Measurements from ENCODE around the gene CREG2.

The CREG2 gene

DNA sequence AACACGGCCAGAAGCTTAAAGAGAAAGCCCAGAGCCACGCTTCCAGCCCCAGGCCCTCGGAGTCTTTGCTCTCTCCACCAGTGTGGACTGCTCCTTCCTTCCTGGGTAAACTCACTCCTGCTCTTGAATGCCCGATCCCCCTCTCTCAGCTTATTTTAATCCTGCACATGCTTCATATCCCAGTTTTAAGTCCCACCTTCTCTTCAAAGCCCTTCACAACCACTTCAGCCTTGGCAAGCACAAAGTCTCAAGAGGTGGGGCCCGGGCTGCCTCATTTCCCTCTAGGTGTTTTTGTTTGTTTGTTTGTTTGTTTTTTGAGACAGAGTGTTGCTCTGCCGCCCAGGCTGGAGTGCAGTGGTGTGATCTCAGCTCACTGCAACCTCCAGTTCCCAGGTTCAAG, 21.6 kb upstream of the CREG2 start:
- DNase-seq: no peak

GRCh38 chr2:101405351-101405899, 18.1 kb upstream of the CREG2 start:
- no peak for DNase-seq

- no peak for DNase-seq
These were observed 16.4 kb upstream of the CREG2 start for GRCh38 chr2:101403745-101404144.

DNA sequence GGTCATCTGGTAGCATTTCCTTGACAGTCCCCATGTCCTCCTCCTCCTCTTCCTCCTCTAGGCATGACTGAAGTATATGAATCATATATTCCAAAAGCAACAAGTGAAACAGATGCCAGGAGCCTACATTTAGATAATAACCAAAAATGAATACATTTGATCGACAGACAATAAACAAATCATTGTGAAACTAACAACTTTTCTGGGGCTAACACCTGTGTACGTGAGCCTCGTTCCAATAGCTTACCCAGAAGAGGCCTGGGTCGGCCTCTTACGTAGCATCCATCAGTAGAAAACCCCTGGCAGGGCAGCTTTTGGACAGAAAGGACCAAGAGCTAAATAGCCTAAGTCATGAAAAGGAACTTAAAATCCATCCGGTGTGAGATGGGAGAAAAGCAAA, 15.3 kb upstream of the CREG2 start:
- DNase-seq: no peak

GRCh38 chr2:101401906-101402305, 14.6 kb upstream of the CREG2 start:
- DNase-seq: no peak

GRCh38 chr2:101401326-101401665, 14.0 kb upstream of the CREG2 start:
- DNase-seq: no peak

DNA sequence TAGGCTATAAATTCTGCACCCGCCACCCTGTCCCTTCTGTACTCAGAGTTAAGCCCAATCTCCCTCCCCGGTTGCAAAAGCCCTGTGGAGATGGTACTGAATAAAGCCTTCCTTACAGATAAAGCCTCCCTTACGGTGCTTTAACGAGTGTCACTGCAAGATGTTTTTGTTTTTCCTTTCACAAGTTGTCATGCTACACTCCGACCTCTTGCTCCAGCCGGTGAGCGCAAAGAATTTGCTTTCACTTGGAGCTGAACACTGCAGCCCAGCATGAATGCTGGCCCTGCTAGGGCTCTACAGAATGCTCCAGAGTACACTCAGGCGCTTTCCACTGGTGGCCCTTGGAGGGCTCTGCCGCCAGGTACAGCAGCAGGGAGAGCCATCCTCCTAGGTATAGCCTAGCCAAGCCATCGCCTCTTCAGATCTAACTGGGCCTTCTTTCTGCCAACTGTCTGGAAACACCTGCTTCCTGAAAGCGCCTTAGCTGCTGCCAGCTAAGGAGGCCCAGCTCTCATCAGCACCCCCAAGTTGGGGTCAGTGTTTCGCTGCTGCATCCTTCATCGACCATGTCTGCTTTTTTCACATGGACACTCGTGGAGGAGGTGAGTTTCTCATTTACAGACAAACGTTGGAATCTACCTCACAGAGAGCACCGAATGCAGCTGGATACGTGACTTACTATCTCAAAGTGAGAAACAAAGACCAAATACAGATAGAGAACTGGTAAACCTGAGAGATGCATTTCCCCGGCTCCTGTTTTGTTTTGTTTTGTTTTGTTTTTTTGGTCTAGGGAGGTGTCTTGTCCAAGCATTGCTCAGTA, 13.4 kb upstream of the CREG2 start:
- DNase-seq: no peak

- DNase-seq: no peak
These were observed 12.7 kb upstream of the CREG2 start for GRCh38 chr2:101400048-101400447.

DNA sequence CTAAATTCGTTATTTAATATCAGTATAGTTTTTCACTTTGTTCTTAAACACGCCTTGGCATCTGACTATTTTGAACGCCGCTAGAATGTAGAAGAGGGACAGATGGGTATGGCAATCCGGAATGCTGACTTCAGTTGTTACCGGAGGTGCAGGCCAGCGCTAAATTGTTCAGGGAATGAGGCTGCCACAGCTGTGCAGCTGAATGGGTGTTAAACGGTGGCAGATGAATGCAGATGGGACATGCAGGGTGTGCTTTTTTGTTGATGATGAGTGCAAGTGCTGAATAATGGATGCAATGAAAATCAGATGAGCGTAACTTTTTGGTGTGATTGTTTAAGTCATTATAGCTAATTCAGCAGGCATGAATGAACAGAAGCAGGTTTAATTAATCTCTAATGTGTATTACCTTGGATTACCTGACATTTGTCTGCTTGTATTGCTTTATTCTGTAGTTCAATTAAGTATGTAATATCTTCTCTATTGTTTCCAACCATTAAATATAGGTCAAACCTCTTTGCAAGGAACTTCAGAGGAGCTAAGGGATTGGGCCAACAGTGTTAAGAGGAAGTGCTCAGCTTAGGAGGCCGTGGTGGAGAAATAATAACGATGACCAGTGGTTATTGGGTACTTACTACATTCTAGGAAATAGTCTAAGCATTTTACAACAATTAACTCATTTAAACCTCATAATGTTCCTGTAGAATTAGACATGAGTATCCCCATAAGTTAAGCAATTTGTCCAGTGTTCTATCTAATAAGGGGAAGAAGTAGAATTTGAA, 11.9 kb upstream of the CREG2 start:
- DNase-seq: no peak

DNA sequence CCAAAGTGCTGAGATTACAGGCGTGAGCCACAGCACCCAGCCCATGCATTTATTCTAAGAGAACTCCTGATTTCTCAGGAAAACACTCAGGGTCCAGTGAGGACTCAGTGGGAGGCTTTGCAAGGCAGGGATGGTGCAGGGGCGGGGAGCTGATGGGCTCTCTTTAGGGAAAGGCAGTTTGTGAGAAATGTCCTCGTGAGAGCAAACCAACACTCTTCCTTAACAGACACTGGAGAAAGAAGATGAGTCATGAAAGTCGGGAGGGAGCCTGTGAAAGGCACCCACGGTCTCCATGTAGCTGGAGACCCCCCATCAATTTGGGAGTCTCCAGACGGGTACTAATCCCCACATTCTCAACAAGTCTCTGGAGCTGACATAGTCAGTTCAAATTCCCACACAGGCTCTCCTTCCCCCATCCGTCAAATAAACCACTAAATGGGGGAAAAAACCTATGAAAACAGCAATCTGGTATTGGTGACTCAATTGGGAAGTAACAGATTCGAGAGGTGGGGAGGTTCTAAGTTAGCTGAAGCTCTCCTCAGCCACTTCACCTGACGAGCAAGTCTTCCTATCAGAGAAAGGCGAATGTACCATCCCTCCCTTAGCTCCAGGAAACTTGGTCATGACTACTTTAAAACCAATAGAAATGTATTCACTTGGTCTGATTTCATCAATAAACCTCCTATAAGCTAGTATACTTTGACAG, 11.0 kb upstream of the CREG2 start:
- no peak for DNase-seq

GRCh38 chr2:101396316-101396717, 9.0 kb upstream of the CREG2 start:
- DNase-seq: no peak

DNA sequence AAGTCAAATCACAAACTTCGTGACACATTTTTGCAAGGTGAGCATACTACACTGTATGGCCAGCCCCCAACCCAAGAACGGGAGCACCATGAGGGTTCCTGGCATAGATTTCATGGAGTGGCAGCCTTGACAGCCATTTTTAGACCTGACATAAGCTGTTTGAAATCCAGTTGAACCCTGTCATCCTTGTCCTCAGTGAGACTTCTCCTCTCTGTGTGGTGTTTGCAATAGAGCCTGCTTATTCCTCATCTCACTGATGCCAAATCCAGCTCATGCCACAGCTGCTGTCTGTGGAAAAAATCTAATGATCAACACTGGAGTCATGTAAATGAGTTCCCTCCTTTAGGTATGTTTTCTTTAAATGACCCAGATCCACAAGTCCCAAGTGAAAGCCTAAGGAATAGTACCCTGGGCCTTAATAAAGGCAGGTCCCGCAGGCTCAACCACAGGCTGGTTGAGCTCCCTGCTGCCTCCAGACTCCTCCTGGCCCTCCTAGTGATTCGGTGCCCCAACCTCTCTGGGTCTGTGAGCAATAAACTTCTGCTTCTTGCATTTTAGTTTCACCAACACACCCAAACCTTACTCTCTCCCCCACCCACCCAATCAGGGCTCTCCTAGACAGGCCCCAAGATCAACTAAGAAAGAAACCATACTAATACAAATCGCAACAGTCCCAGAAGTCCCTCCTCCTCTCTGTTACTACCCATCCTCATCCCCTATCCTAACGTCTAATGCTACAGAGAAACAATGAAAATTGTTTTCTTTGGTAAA, 8.4 kb upstream of the CREG2 start:
- DNase-seq: no peak

GRCh38 chr2:101388232-101388631, 929 bp upstream of the CREG2 start:
- DNase-seq: no peak

GRCh38 chr2:101386599-101387150, 628 bp downstream of the CREG2 start:
- no peak for DNase-seq

- DNase-seq: no peak
These were observed 4.2 kb downstream of the CREG2 start for GRCh38 chr2:101383016-101383541.

DNA sequence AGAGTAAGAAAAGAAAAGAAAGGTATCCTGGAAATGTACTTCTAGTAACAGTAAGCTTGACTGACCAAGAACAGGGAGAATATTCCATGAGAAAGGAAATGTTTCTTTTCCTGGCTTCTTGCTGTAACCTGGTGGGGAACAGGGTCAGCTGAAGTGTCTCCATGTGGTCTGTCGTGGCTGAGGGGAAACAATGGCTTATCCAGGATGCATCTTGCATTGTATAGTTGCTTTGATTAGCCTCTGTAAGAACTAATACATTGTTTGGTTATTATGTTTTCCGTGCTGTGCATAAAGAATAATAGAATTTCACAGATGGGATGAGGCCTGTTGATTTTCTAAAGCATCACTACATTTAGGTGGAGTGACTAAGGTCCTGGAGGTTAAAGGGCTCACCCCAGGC, 4.9 kb downstream of the CREG2 start:
- DNase-seq: no peak

GRCh38 chr2:101380376-101380775, 6.9 kb downstream of the CREG2 start:
- DNase-seq: no peak

DNA sequence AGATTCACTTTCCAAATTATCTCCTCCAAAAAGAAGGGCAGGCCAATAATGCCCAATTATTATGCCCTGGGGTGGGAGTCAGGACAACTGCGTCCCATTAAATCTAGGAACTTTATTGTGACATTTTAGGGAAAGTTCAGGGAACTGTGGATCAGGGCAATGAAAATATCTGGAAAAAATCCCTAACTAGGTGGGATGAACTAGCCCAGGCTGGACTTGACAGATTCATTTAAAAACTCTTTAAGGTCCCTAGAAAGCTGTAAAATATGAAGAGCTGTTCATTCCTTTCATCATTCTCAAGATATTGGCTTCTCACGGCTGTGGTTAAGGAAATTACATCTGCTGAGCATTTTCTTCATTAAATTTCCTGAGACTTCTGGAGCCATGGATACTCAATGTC, 8.2 kb downstream of the CREG2 start:
- DNase-seq: no peak

DNA sequence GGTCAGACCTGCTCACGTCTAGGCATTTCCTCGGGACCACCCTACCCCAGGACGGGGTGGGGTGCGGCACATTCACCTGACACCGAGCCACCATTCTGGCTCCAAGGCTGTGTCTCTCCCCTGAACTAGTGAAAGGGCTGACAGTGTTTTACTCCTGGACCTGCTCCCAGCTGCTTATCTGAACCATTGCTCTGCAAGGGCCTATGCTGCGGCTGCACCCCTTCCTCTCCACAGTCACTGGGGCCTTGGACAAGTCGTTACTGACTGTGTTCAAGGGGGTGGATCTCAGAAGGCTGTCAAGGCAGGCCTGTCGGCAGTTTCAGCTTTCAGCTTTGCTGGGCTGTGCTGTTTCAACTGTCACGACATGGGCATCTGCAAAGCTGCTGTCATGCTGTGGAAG, 11.7 kb downstream of the CREG2 start:
- DNase-seq: no peak

GRCh38 chr2:101374821-101375561, 12.3 kb downstream of the CREG2 start:
- no peak for DNase-seq

DNA sequence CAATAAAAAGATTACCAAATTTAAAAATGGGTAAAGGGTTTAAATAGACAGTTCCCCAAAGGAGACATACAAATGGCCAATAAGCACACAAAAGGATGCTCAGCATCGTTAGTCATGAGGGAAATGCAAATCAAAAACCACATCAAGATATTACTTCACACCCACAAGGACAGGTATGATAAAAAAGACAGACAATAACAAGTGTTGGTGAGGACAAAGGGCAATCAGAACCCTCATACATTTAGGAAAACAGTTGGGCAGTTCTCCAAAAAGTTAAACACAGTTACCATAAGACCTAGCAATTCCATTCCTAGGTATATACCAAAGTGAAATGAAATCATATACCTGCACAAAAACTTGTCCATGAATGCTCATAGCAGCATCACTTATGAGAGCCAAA, 14.5 kb downstream of the CREG2 start:
- DNase-seq: no peak
